Mammary epithelial cell (primary cell): ENCODE data around the gene LHFPL3.

ENCODE experiments used
- CTCF ChIP-seq, 2 donors: IDR thresholded peaks in 1 of 2; conservative IDR thresholded peaks in 1 of 2; 2 replicates each; pipeline ENCODE4 v1.5.1; 2011 to 2012; ENCODE audit warnings: inconsistent platforms in 2 of 2, low read length in 2 of 2, mild to moderate bottlenecking in 2 of 2, control low read depth in 1 of 2, low read depth in 1 of 2; ENCODE audit not compliant: insufficient read depth in 1 of 2; ENCODE audit errors: extremely low read depth in 1 of 2
- EZH2 ChIP-seq: IDR thresholded peaks from 2 replicates; pipeline ENCODE4 v1.6.1; 2012; ENCODE audit warnings: low read length, inconsistent platforms, borderline replicate concordance

- TF ChIP-seq CTCF (conservative IDR thresholded peaks at IDR 0.05 in 1 of 2, IDR thresholded peaks at IDR 0.05 in 1 of 2; ENCODE audit: extremely low read depth in 1 of 2, insufficient read depth in 1 of 2, low read depth in 1 of 2, low read length in 2 of 2) (no peak), EZH2 (no peak)
Observed at GRCh38 chr7:104857458-104858425, 529.3 kb downstream of the LHFPL3 start.
